Hepatocyte (in vitro differentiated cells): ENCODE results near the gene KYAT1. TPM values are rescaled to one million over a fixed set of nuclear protein-coding genes. Genes with fewer than 3 reads are reported as not detected.

Experiments
- DNase-seq: peaks from one replicate; pipeline ENCODE4 v3.0.0-alpha.2; 2016; ENCODE audit warnings: low spot score
- H2AFZ ChIP-seq: fragments of 200-600 bp; sonication (generic); 2 replicates; pipeline ENCODE4 v1.6.0; 2016; ENCODE audit warnings: antibody characterized with exemption, mild to moderate bottlenecking
- H3K27ac ChIP-seq: fragments of 200-600 bp; sonication (generic); 2 replicates; pipeline ENCODE4 v1.5.1; 2016; ENCODE audit warnings: mild to moderate bottlenecking
- H3K27me3 ChIP-seq: fragments of 200-600 bp; sonication (generic); 2 replicates; pipeline ENCODE4 v1.6.1; 2016
- H3K36me3 ChIP-seq: fragments of 200-600 bp; sonication (generic); replicated peaks from 2 replicates; pipeline ENCODE4 v1.5.1; 2016; ENCODE audit warnings: low read depth; ENCODE audit not compliant: insufficient read depth
- H3K4me1 ChIP-seq: fragments of 200-600 bp; sonication (generic); 2 replicates; pipeline ENCODE4 v1.5.1; 2016; ENCODE audit warnings: mild to moderate bottlenecking, moderate library complexity; ENCODE audit not compliant: insufficient read depth
- H3K4me2 ChIP-seq: fragments of 200-600 bp; sonication (generic); 2 replicates; pipeline ENCODE4 v1.6.0; 2016
- H3K4me3 ChIP-seq: fragments of 200-600 bp; sonication (generic); 2 replicates; pipeline ENCODE4 v1.5.1; 2016; ENCODE audit warnings: mild to moderate bottlenecking
- H3K79me2 ChIP-seq: fragments of 200-600 bp; sonication (generic); 2 replicates; pipeline ENCODE4 v1.6.0; 2017; ENCODE audit warnings: mild to moderate bottlenecking
- H3K9me2 ChIP-seq: fragments of 200-600 bp; sonication (generic); replicated peaks from 2 replicates; pipeline ENCODE4 v1.6.0; 2017; ENCODE audit warnings: mild to moderate bottlenecking; ENCODE audit not compliant: insufficient read depth
- H3K9me3 ChIP-seq: fragments of 200-600 bp; sonication (generic); 2 replicates; pipeline ENCODE4 v1.5.1; 2016; ENCODE audit warnings: low read depth, mild to moderate bottlenecking
- H4K20me1 ChIP-seq: fragments of 200-600 bp; sonication (generic); 2 replicates; pipeline ENCODE4 v1.6.0; 2016; ENCODE audit warnings: mild to moderate bottlenecking; ENCODE audit not compliant: insufficient read depth, poor library complexity, severe bottlenecking
- EZH2 ChIP-seq: fragments of 200-600 bp; sonication (generic); IDR thresholded peaks from 2 replicates; pipeline ENCODE4 v1.6.1; 2016; ENCODE audit warnings: antibody characterized with exemption, mild to moderate bottlenecking, borderline replicate concordance
- EZH2phosphoT487 ChIP-seq: fragments of 200-600 bp; sonication (generic); IDR thresholded peaks from one replicate; pipeline ENCODE4 v1.6.1; 2018; ENCODE audit warnings: antibody characterized with exemption, mild to moderate bottlenecking, low read depth, moderate library complexity; ENCODE audit not compliant: unreplicated experiment, severe bottlenecking
- WGBS: methylation state at CpG from one replicate; pipeline ENCODE4 v1.1.6; 2016; ENCODE audit warnings: low lambda C conversion rate; ENCODE audit errors: missing lambda C conversion rate; 5-methylcytosine and 5-hydroxymethylcytosine counted together
- polyA plus RNA-seq: library from polyadenylated mRNA; unstranded; fragments of >200 nt; fragmentation: Nextera tagmentation; extraction: Ambion mirVana; gene quantifications from 2 replicates; pipeline ENCODE4 v1.2.1, GENCODE V29; 2016
- total RNA-seq: library from RNA; depleted of rRNA; stranded (reverse); fragments of >200 nt; gene quantifications from 2 replicates; pipeline ENCODE4 v1.2.3, GENCODE V29; 2014
- TF ChIP-seq, protein P1 (sequence below): fragments of 200-600 bp; sonication (generic); IDR thresholded peaks from 2 replicates; pipeline ENCODE4 v1.5.1; 2016; ENCODE audit warnings: antibody characterized with exemption, mild to moderate bottlenecking; ENCODE audit not compliant: poor library complexity

KYAT1 gene
- total and polyA plus RNA-seq, 2 experiments from 2014 or later: 5.1 to 8.7 TPM

DNA sequence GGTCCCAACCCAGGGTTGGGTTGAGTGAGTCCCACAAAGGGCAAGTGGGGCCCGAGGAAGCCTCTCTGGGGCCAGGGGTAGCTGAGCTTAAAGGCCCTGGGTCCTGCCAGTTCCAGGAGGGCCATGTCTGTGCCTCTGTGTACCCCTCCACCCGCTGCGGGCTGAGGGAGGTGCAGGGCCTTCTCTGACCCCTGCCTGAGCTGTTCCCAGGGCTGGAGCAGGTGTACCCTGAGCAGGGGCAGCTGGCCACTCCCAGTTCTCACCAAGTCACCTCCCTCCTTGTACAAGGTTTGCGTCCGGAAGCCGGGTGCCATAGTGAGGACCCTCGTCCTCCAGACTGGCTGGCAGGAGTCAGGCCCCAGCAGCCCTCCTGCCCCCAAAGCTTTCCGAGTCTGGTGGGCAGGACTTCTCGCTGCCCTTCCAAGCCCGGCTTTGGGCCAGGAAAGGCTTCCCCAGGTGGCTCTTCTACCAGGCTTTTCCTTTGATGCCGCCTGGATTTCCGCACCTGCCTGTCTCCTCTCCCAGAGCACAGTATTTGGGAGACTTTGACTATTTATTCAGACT is 72.6 kb downstream of the KYAT1 start:
- Histone ChIP-seq H3K9me2 (no peaks in the 10 kb centered on the region), H3K36me3 (no peaks in the 10 kb centered on the region), H3K79me2 (no peaks in the 10 kb centered on the region), H3K4me3 (no peak overlapping the region), H3K27ac (no peak overlapping the region), H3K9me3 (no peaks in the 10 kb centered on the region), H2AFZ (no peak overlapping the region), H4K20me1 (no peaks in the 10 kb centered on the region), H3K4me1 (no peaks in the 10 kb centered on the region), H3K27me3 (no peaks in the 10 kb centered on the region), H3K4me2 (no peak overlapping the region)
- WGBS: 97% methylated on average over 11 of the region's 12 CpGs
- TF ChIP-seq, protein P1, sequence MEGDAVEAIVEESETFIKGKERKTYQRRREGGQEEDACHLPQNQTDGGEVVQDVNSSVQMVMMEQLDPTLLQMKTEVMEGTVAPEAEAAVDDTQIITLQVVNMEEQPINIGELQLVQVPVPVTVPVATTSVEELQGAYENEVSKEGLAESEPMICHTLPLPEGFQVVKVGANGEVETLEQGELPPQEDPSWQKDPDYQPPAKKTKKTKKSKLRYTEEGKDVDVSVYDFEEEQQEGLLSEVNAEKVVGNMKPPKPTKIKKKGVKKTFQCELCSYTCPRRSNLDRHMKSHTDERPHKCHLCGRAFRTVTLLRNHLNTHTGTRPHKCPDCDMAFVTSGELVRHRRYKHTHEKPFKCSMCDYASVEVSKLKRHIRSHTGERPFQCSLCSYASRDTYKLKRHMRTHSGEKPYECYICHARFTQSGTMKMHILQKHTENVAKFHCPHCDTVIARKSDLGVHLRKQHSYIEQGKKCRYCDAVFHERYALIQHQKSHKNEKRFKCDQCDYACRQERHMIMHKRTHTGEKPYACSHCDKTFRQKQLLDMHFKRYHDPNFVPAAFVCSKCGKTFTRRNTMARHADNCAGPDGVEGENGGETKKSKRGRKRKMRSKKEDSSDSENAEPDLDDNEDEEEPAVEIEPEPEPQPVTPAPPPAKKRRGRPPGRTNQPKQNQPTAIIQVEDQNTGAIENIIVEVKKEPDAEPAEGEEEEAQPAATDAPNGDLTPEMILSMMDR: no peak
- TF ChIP-seq EZH2phosphoT487 (no peak), EZH2 (no peak)
- no peak for DNase-seq

DNA sequence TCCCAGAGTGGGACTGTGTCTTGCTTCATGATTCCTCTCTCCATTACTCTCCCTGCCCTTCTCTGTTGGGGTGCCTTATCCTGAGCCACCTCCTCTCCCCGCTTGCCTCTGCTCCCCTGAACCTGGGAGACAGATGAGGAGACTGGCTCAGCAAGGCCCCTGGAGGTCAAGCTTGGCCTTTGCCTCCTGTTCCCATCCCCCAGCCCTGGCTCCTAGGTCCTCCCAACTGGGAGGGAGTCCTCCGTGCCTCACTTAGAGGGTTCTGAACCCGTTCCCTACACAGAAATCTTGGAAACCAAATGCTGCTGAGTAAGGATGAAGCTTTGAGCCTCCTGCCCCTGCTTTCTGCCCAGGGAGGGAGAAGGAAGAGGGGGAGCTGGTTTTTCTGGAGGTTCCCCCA is 73.2 kb downstream of the KYAT1 start:
- Histone ChIP-seq H4K20me1 (no peaks in the 10 kb centered on the region), H3K4me1 (no peaks in the 10 kb centered on the region), H3K79me2 (no peaks in the 10 kb centered on the region), H3K9me2 (no peaks in the 10 kb centered on the region), H3K4me2 (no peak overlapping the region), H2AFZ (no peak overlapping the region), H3K36me3 (no peaks in the 10 kb centered on the region), H3K4me3 (no peak overlapping the region), H3K9me3 (no peaks in the 10 kb centered on the region), H3K27ac (no peak overlapping the region), H3K27me3 (no peaks in the 10 kb centered on the region)
- TF ChIP-seq, protein P1: no peak
- TF ChIP-seq EZH2phosphoT487 (no peak), EZH2 (no peak)
- WGBS: 80% methylated on average over 3 of the region's 3 CpGs
- no peak for DNase-seq

GRCh38 chr9:128807827-128808226 is 73.9 kb downstream of the KYAT1 start:
- Histone ChIP-seq H4K20me1 (no peaks in the 10 kb centered on the region), H3K79me2 (no peaks in the 10 kb centered on the region), H3K9me3 (no peaks in the 10 kb centered on the region), H3K4me3 (no peak overlapping the region), H3K27ac (no peak overlapping the region), H3K9me2 (no peaks in the 10 kb centered on the region), H3K36me3 (no peaks in the 10 kb centered on the region), H3K4me2 (no peak overlapping the region), H3K27me3 (no peaks in the 10 kb centered on the region), H2AFZ (no peak overlapping the region), H3K4me1 (no peaks in the 10 kb centered on the region)
- DNase-seq: no peak
- TF ChIP-seq, protein P1: no peak
- TF ChIP-seq EZH2phosphoT487 (no peak), EZH2 (no peak)
- WGBS: 87% methylated on average over 14 of the region's 14 CpGs

- Histone ChIP-seq H3K9me3 (no peaks in the 10 kb centered on the region), H2AFZ (no peak overlapping the region), H3K36me3 (no peaks in the 10 kb centered on the region), H3K4me1 (no peaks in the 10 kb centered on the region), H3K27me3 (no peaks in the 10 kb centered on the region), H4K20me1 (no peaks in the 10 kb centered on the region), H3K9me2 (no peaks in the 10 kb centered on the region), H3K79me2 (no peaks in the 10 kb centered on the region), H3K4me2 (no peak overlapping the region), H3K4me3 (no peak overlapping the region), H3K27ac (no peak overlapping the region)
- no peak for DNase-seq
- 93% methylated on average over 14 of the region's 14 CpGs for WGBS
- TF ChIP-seq EZH2phosphoT487 (no peak), EZH2 (no peak)
- TF ChIP-seq, protein P1: no peak
Observed at GRCh38 chr9:128805661-128806060, 76.1 kb downstream of the KYAT1 start.
